Measurements from ENCODE around the gene LGMN.

DNA sequence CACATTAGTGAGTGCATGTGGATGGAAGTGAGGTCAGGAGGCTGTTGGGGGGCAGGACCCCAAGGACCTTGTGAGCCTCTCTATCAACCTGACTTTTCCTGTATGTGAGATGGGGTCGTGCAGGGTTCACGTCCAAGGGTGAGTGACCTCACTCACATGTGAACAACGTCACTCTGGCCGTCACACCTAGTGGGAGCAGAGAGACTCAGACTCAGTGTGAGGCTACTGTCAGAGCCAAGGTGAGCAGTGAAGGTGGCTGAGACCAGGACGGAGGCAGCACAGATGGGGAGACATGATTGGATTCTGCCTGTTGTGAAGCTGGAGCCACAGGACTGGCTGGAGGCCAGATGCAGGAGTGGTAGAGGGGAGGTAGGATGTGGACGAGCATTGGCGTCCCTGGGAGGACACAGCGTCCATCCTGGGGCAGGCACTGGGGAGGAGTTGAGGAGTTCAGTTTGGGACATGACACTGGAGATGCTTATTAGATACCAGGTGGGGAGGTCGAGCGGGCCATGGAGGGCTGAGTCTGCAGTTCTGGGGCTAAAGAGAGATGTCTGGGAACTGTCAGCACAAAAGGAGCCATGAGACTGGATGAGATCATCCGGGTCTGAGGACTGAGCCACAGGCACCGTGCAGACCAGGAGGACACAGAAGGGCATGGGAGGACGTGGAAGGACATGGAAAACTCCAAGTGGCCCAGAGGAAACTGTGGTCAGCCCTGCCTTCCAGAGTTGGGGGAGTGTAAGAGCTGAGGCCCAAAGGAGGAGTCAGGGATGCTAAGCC lies 92.8 kb downstream of the LGMN start:
- TF ChIP-seq, protein P1, sequence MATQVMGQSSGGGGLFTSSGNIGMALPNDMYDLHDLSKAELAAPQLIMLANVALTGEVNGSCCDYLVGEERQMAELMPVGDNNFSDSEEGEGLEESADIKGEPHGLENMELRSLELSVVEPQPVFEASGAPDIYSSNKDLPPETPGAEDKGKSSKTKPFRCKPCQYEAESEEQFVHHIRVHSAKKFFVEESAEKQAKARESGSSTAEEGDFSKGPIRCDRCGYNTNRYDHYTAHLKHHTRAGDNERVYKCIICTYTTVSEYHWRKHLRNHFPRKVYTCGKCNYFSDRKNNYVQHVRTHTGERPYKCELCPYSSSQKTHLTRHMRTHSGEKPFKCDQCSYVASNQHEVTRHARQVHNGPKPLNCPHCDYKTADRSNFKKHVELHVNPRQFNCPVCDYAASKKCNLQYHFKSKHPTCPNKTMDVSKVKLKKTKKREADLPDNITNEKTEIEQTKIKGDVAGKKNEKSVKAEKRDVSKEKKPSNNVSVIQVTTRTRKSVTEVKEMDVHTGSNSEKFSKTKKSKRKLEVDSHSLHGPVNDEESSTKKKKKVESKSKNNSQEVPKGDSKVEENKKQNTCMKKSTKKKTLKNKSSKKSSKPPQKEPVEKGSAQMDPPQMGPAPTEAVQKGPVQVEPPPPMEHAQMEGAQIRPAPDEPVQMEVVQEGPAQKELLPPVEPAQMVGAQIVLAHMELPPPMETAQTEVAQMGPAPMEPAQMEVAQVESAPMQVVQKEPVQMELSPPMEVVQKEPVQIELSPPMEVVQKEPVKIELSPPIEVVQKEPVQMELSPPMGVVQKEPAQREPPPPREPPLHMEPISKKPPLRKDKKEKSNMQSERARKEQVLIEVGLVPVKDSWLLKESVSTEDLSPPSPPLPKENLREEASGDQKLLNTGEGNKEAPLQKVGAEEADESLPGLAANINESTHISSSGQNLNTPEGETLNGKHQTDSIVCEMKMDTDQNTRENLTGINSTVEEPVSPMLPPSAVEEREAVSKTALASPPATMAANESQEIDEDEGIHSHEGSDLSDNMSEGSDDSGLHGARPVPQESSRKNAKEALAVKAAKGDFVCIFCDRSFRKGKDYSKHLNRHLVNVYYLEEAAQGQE (IDR thresholded peaks at IDR 0.05; ENCODE audit: low read depth): no peak
- TF ChIP-seq EP300 (IDR thresholded peaks at IDR 0.05; ENCODE audit: borderline replicate concordance) (no peak), NFIC (IDR thresholded peaks at IDR 0.05) (no peak), CEBPB (IDR thresholded peaks at IDR 0.05) (no peak)
- TF ChIP-seq, protein P2, sequence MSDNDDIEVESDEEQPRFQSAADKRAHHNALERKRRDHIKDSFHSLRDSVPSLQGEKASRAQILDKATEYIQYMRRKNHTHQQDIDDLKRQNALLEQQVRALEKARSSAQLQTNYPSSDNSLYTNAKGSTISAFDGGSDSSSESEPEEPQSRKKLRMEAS (IDR thresholded peaks at IDR 0.05): no peak

Measured in Ishikawa (cell line).